HG02571 (cell line): Measurements from ENCODE around the gene SDF4.
"Not testable (repeated sequence)": the region's sequence is repeated elsewhere in the genome, so short reads cannot be mapped to it uniquely, and the experiment has no call there.

ENCODE experiments used
- ATAC-seq: cut with Tn5 transposase; IDR thresholded peaks from one replicate; pipeline ENCODE4 v1.9.1; 2021; ENCODE audit warnings: mild to moderate bottlenecking, moderate library complexity; ENCODE audit not compliant: unreplicated experiment

SDF4 gene

GRCh38 chr1:1259951-1260600, 28.3 kb upstream of the SDF4 start:
- ATAC-seq = no peak

- no peak for ATAC-seq
These were observed 27.7 kb upstream of the SDF4 start for GRCh38 chr1:1259540-1259939.

- no peak for ATAC-seq
These were observed 27.3 kb upstream of the SDF4 start for GRCh38 chr1:1259119-1259488.

GRCh38 chr1:1256956-1257871, 25.4 kb upstream of the SDF4 start:
- ATAC-seq = no peak

- ATAC-seq = no peak
These were observed 23.8 kb upstream of the SDF4 start for GRCh38 chr1:1255611-1256010.

- no peak for ATAC-seq
These were observed 23.3 kb upstream of the SDF4 start for GRCh38 chr1:1255078-1255477.

GRCh38 chr1:1254667-1254998, 22.8 kb upstream of the SDF4 start:
- no peak for ATAC-seq

- ATAC-seq = no peak
These were observed 22.3 kb upstream of the SDF4 start for GRCh38 chr1:1253972-1254666.

- ATAC-seq = no peak
These were observed 21.5 kb upstream of the SDF4 start for GRCh38 chr1:1253314-1253713.

- no peak for ATAC-seq
These were observed 19.0 kb upstream of the SDF4 start for GRCh38 chr1:1250786-1251284.

GRCh38 chr1:1248009-1248913, 16.5 kb upstream of the SDF4 start:
- not testable (repeated sequence) for ATAC-seq

- ATAC-seq = no peak
These were observed 15.6 kb upstream of the SDF4 start for GRCh38 chr1:1247341-1247913.

GRCh38 chr1:1246577-1247340, 15.0 kb upstream of the SDF4 start, which contains the start of gene C1QTNF12:
Gene C1QTNF12 (minus strand): TSS chr1:1246722. CDS start chr1:1246690, 32 bp downstream.
- no peak for ATAC-seq

GRCh38 chr1:1245817-1246576, 14.2 kb upstream of the SDF4 start:
- no peak for ATAC-seq

GRCh38 chr1:1245178-1245816, 13.5 kb upstream of the SDF4 start:
- ATAC-seq = no peak

GRCh38 chr1:1244192-1244811, 12.5 kb upstream of the SDF4 start:
- no peak for ATAC-seq

- ATAC-seq = no peak
These were observed 12.0 kb upstream of the SDF4 start for GRCh38 chr1:1243807-1244191.

GRCh38 chr1:1243266-1243660, 11.5 kb upstream of the SDF4 start:
- ATAC-seq = no peak
